Neuronal stem cell (in vitro differentiated cells): Measurements from ENCODE around the gene NAA60.

ENCODE experiments used
- DNase-seq: peaks from one replicate; pipeline ENCODE4 v3.0.0-alpha.2; 2013; ENCODE audit warnings: low spot score
- H2AFZ ChIP-seq: one replicate; pipeline ENCODE4 v1.6.1; 2013; ENCODE audit warnings: mild to moderate bottlenecking, low read length, inconsistent platforms
- H2AK5ac ChIP-seq: 2 replicates; pipeline ENCODE4 v1.6.1; 2013; ENCODE audit warnings: low read depth, mild to moderate bottlenecking, inconsistent platforms, low read length, moderate library complexity, mixed read lengths
- H2BK120ac ChIP-seq: 2 replicates; pipeline ENCODE4 v1.6.1; 2013; ENCODE audit warnings: low read depth, mild to moderate bottlenecking, inconsistent platforms, low read length, moderate library complexity, mixed read lengths
- H2BK12ac ChIP-seq: one replicate; pipeline ENCODE4 v1.6.1; 2013; ENCODE audit warnings: low read length, inconsistent platforms
- H2BK15ac ChIP-seq: 2 replicates; pipeline ENCODE4 v1.6.1; 2013; ENCODE audit warnings: mild to moderate bottlenecking, low read length, inconsistent platforms, mixed read lengths
- H2BK5ac ChIP-seq: one replicate; pipeline ENCODE4 v1.6.1; 2013; ENCODE audit warnings: inconsistent platforms, mild to moderate bottlenecking, low read length, moderate library complexity
- H3K14ac ChIP-seq: one replicate; pipeline ENCODE4 v1.6.1; 2013; ENCODE audit warnings: low read length, inconsistent platforms
- H3K18ac ChIP-seq: 2 replicates; pipeline ENCODE4 v1.6.1; 2013; ENCODE audit warnings: low read length, inconsistent platforms
- H3K23ac ChIP-seq: 2 replicates; pipeline ENCODE4 v1.6.1; 2013; ENCODE audit warnings: low read depth, mild to moderate bottlenecking, mixed read lengths, low read length, inconsistent platforms; ENCODE audit not compliant: poor library complexity
- H3K27ac ChIP-seq: replicated peaks from 3 replicates; pipeline ENCODE4 v1.5.1; 2013; ENCODE audit warnings: low read length, inconsistent platforms
- H3K27me3 ChIP-seq, 3 experiments: 2 replicates each; pipeline ENCODE4 v1.6.1; 2013; ENCODE audit warnings: low read length in 3 of 3, mild to moderate bottlenecking in 2 of 3, inconsistent platforms in 1 of 3, low read depth in 1 of 3, mixed read lengths in 1 of 3, moderate library complexity in 1 of 3; ENCODE audit not compliant: control insufficient read depth in 3 of 3, insufficient read depth in 3 of 3
- H3K36me3 ChIP-seq, 2 donors: replicated peaks in 1 of 2; 2 replicates each; pipeline ENCODE4 v1.6.1; 2013; ENCODE audit warnings: low read length in 2 of 2; ENCODE audit not compliant: control insufficient read depth in 2 of 2, insufficient read depth in 2 of 2
- H3K4ac ChIP-seq: 2 replicates; pipeline ENCODE4 v1.6.1; 2013; ENCODE audit warnings: inconsistent platforms, mild to moderate bottlenecking, low read length, moderate library complexity
- H3K4me1 ChIP-seq, 2 donors: 1 replicate in 1 of 2; 2 replicates in 1 of 2; pipeline ENCODE4 v1.6.1; 2013; ENCODE audit warnings: low read length in 2 of 2, low read depth in 1 of 2; ENCODE audit not compliant: control insufficient read depth in 2 of 2, insufficient read depth in 1 of 2
- H3K4me2 ChIP-seq: one replicate; pipeline ENCODE4 v1.6.1; 2013; ENCODE audit warnings: mild to moderate bottlenecking, low read length, inconsistent platforms; ENCODE audit not compliant: insufficient read depth, poor library complexity, severe bottlenecking
- H3K4me3 ChIP-seq, 2 donors: 2 replicates each; pipeline ENCODE4 v1.5.1; 2013; ENCODE audit warnings: low read length in 2 of 2, mild to moderate bottlenecking in 2 of 2, inconsistent platforms in 1 of 2, moderate library complexity in 1 of 2
- H3K79me1 ChIP-seq: one replicate; pipeline ENCODE4 v1.6.1; 2013; ENCODE audit warnings: low read depth, mild to moderate bottlenecking, inconsistent platforms, low read length, moderate library complexity
- H3K9ac ChIP-seq: one replicate; pipeline ENCODE4 v1.6.1; 2013; ENCODE audit warnings: mild to moderate bottlenecking, low read depth, low read length, inconsistent platforms; ENCODE audit not compliant: poor library complexity
- H3K9me3 ChIP-seq, 2 donors: replicated peaks in 1 of 2; 2 replicates each; pipeline versions ENCODE3 to v1.6.1; 2013; ENCODE audit warnings: low read length in 2 of 2, mild to moderate bottlenecking in 2 of 2, inconsistent platforms in 1 of 2, low read depth in 1 of 2, mixed read lengths in 1 of 2, moderate library complexity in 1 of 2; ENCODE audit not compliant: control insufficient read depth in 2 of 2, insufficient read depth in 1 of 2
- H4K8ac ChIP-seq: one replicate; pipeline ENCODE4 v1.6.1; 2013; ENCODE audit warnings: low read depth, mild to moderate bottlenecking, inconsistent platforms, low read length, moderate library complexity
- H4K91ac ChIP-seq: one replicate; pipeline ENCODE4 v1.6.1; 2013; ENCODE audit warnings: low read length, low read depth, mild to moderate bottlenecking, inconsistent platforms; ENCODE audit not compliant: poor library complexity
- WGBS, 2 donors: extraction: QIAGEN DNeasy Blood & Tissue Kit; methylation state at CpG; one replicate each; pipeline ENCODE4 v1.1.7; 2013; ENCODE audit warnings: missing lambda C conversion rate in 2 of 2, mixed read lengths in 1 of 2; ENCODE audit not compliant: insufficient read length in 2 of 2, insufficient replicate concordance in 1 of 2; ENCODE audit errors: extremely low coverage in 2 of 2; 5-methylcytosine and 5-hydroxymethylcytosine counted together

The NAA60 gene

DNA sequence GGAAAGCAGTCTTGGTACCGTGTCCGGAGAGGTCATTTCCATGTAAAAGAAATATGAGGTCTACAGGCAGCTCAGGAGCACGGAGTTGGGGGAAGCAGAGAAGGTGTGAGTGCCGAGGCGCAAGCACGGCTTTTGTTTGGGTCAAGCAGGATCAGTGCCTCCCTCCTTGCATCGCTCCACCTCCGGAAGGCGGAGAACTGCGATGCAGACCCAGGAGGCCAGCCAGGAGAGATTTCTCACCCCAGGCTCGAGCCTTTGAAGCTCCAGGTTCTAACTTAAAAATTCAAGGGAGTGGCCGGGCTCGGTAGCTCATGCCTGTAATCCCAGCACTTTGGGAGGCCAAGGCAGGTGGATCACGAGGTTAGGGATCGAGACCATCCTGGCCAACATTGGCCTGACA lies 25.0 kb downstream of the NAA60 start:
- H3K4me1 ChIP-seq, result peaks cover 0 to 4% of the 10 kb centered on the region in 2 donors
- no peak overlapping the region for H2AK5ac ChIP-seq
- H4K91ac ChIP-seq, result no peak overlapping the region
- no peak overlapping the region for H2BK15ac ChIP-seq
- no peaks in the 10 kb centered on the region for H3K27me3 ChIP-seq
- no peak overlapping the region for H2BK120ac ChIP-seq
- no peak overlapping the region for H3K23ac ChIP-seq
- no peak overlapping the region for H3K4ac ChIP-seq
- whole genome bisulfite sequencing, 2 donors, result no CpG with 5 or more reads among the region's 15 CpGs
- H3K27ac ChIP-seq, result no peak overlapping the region
- no peak overlapping the region for H3K4me2 ChIP-seq
- no peak overlapping the region for H2AFZ ChIP-seq
- H4K8ac ChIP-seq, result no peak overlapping the region
- H3K9ac ChIP-seq, result no peak overlapping the region
- H3K9me3 ChIP-seq, result peaks cover 2 to 3% of the 10 kb centered on the region in 2 donors
- H3K36me3 ChIP-seq, result peaks cover 9 to 38% of the 10 kb centered on the region in 2 donors
- no peak overlapping the region for H2BK12ac ChIP-seq
- no peak for DNase-seq
- H3K4me3 ChIP-seq, result no peak overlapping the region
- H3K14ac ChIP-seq, result no peak overlapping the region
- no peak overlapping the region for H3K18ac ChIP-seq
- H3K79me1 ChIP-seq, result peaks cover 16% of the 10 kb centered on the region
- no peak overlapping the region for H2BK5ac ChIP-seq

GRCh38 chr16:3469736-3470135 lies 26.3 kb downstream of the NAA60 start:
- Histone ChIP-seq H3K18ac (no peak overlapping the region), H3K27ac (no peak overlapping the region), H2BK12ac (no peak overlapping the region), H2BK15ac (no peak overlapping the region), H3K4ac (no peak overlapping the region), H2BK120ac (no peak overlapping the region), H3K23ac (no peak overlapping the region), H3K79me1 (peaks cover 21% of the 10 kb centered on the region), H3K4me2 (no peak overlapping the region), H3K27me3 (no peaks in the 10 kb centered on the region), H3K14ac (no peak overlapping the region), H2AK5ac (no peak overlapping the region), H3K9me3 (peaks cover 0 to 3% of the 10 kb centered on the region in 2 donors), H3K9ac (no peak overlapping the region), H3K4me1 (peaks cover 0 to 4% of the 10 kb centered on the region in 2 donors), H3K4me3 (no peak overlapping the region), H2AFZ (no peak overlapping the region), H3K36me3 (peaks cover 9 to 38% of the 10 kb centered on the region in 2 donors), H4K91ac (no peak overlapping the region), H4K8ac (no peak overlapping the region), H2BK5ac (no peak overlapping the region)
- no peak for DNase-seq
- no CpG with 5 or more reads among the region's 7 CpGs for WGBS, 2 donors

DNA sequence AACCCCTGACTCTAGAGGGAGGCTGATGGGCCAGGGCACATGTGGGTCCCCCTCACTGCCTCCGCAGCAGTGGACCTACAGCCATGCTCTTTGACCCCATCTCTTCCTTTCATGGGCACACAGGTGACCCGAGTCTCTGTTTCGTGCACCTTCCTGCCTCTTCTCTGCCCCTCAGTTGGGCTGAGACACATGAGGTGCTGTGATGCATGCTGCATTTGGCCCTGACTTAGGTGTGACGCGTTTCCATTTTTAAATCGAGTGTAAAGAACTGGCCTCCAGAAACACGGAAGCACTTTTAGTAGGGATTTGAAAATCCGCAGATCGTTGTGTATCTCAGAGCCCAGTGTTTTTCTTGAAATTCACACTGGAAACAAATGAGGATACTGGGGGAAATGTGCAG lies 27.2 kb downstream of the NAA60 start:
- H3K27ac ChIP-seq, result no peak overlapping the region
- no CpG with 5 or more reads among the region's 9 CpGs for WGBS, 2 donors

DNA sequence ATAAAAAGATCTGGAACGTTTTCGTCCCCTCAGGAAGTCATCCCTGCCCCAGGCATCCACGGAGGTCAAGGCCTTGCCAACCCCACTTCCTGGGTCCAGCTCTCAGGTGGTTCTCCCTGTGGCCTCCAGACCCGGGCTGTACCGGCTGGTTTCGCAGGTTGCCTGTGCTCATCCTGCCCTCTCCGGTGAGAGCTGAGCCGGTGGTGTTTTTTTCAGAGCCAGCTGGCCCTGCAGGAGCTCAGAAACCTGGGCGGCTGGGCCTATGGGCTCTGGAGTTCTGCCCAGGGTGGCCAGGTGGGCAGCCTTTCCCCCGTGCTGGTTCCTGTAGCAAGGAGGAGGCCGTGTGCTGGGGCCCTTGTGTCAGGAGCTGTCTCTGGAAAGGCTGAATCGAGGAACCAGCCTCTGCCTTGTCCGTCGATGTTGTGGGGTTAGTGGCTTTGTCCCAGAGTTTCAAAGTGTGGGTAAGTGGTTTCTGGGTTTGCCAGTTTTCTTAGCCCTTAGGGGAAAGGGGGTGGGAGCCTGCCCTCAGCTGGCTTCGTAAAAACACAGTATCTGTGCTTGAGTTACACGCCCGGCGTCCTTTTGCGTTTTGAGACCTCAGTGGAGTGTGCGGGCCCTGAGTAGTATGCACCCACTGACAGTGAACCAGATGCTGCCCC lies 28.2 kb downstream of the NAA60 start:
- Histone ChIP-seq H3K23ac (no peak overlapping the region), H3K4me2 (no peak overlapping the region), H3K4ac (no peak overlapping the region), H3K79me1 (peaks cover 27% of the 10 kb centered on the region), H3K9ac (no peak overlapping the region), H2BK15ac (no peak overlapping the region), H2BK5ac (peak overlapping the region; percentile 3), H3K4me1 (peaks cover 0 to 4% of the 10 kb centered on the region in 2 donors), H2BK120ac (no peak overlapping the region), H3K36me3 (peaks cover 4 to 22% of the 10 kb centered on the region in 2 donors), H2AK5ac (no peak overlapping the region), H3K9me3 (peaks cover 0 to 3% of the 10 kb centered on the region in 2 donors), H3K4me3 (no peak overlapping the region), H2BK12ac (no peak overlapping the region), H4K8ac (no peak overlapping the region), H4K91ac (no peak overlapping the region), H2AFZ (no peak overlapping the region), H3K14ac (no peak overlapping the region), H3K18ac (no peak overlapping the region), H3K27me3 (no peaks in the 10 kb centered on the region), H3K27ac (no peak overlapping the region)
- no CpG with 5 or more reads among the region's 20 CpGs for WGBS, 2 donors
- DNase-seq, result no peak

More for the DNA sequence above, 27.2 kb downstream of the NAA60 start:
- H3K4me1 ChIP-seq, result peaks cover 0 to 4% of the 10 kb centered on the region in 2 donors
- H3K4ac ChIP-seq, result no peak overlapping the region
- no peak overlapping the region for H3K18ac ChIP-seq
- H4K8ac ChIP-seq, result no peak overlapping the region
- H3K23ac ChIP-seq, result no peak overlapping the region
- H3K4me3 ChIP-seq, result no peak overlapping the region
- no peak overlapping the region for H3K14ac ChIP-seq
- H2AFZ ChIP-seq, result no peak overlapping the region
- H2BK15ac ChIP-seq, result no peak overlapping the region
- H2BK120ac ChIP-seq, result no peak overlapping the region
- H3K9ac ChIP-seq, result no peak overlapping the region
- H3K27me3 ChIP-seq, result no peaks in the 10 kb centered on the region
- H3K9me3 ChIP-seq, result peaks cover 0 to 3% of the 10 kb centered on the region in 2 donors
- H2BK5ac ChIP-seq, result no peak overlapping the region
- H3K79me1 ChIP-seq, result peaks cover 22% of the 10 kb centered on the region
- no peak overlapping the region for H2BK12ac ChIP-seq
- no peak overlapping the region for H3K4me2 ChIP-seq
- H3K36me3 ChIP-seq, result peaks cover 9 to 31% of the 10 kb centered on the region in 2 donors
- DNase-seq, result no peak
- H2AK5ac ChIP-seq, result no peak overlapping the region
- H4K91ac ChIP-seq, result no peak overlapping the region
